Limb (tissue), 2 donors: Measurements from ENCODE around the gene SMS.

ENCODE experiments used
- DNase-seq, 2 donors: peaks; one replicate each; pipeline ENCODE4 v3.0.0-alpha.2; 2016; ENCODE audit errors: extremely low spot score in 2 of 2

SMS gene

DNA sequence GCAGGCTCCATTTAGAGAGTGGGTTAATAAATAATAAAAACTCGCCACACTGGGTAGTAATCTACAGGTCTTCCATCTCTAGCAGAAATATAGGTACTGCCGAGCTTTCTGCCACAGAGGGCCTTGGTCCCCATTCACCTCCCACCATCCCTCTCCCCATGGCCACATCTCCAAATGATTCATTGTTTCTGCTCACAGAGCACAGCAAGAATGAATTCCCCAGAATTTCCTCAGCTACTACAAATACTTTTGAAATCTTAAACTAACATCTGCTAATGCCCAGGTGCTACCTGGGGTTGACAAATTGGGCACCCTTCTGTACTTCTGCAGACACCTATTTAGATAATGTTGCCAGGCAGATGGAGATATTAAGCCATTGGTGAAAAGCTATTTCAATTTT, 96.7 kb downstream of the SMS start:
- no peak for DNase-seq

DNA sequence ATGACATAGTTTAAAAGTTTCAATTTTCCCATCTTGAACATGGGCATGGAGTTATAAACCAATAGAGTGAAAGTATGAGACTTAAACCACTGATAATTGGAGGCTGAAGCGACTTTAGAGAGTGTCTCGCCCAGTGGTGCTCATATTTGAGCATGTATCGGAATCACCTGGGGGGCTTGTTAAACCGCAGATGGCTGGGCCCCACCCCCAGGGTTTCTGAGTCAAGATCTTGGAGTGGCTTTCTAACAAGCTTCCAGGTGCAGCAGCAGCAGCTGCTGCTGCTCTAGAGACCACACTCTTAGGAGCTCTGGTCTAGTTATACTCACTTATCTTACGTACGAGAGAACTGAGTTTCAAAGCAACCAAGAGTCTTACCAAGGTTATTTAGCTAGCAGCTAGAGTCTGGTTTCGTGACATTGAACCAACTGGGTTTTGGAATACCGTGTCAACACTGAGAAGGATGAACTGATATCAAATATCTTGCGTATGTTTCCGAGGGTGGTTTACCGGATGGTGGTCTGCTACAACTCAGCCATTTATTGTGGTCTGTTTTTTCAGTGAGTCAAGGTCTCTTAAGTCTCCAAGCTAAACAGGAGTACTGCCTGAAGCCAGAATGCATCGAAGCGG, 97.5 kb downstream of the SMS start:
- DNase-seq = no peak

DNA sequence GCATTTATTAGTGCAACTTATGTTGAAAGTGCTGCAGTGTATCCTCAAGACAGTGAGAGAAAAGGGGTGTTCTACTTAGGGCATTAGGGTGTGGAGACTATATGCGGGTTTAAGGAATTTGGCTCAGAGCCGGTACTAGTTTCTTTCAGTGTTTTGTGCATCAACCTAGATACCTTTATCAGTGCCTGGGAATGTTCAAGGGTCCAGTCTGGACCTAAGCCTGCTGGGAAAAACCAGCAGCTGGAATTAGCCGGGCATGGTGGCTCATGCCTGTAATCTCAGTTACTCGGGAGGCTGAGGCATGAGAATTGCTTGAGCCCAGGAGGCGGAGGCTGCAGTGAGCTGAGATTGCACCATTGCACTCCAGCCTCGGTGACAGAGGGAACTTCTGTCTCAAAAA, 99.0 kb downstream of the SMS start:
- DNase-seq = no peak

DNA sequence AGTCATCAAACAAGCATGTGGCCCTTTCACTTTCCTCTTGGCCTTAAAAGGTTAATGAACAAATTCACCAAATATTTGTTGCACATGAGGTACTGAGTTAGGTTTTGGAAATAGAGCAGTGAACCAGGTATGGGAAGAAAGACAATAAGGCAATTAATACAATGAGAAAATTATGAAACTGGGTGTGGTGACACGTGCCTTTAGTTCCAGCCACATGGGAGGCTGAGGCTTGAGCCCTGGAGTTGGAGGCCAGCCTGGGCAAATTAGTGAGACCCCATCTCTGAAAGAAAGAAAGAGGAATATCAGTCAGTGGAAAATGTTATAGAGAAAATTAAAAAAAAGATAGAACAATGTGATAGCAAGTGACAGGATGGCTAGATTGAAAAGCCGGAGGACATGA, 99.7 kb downstream of the SMS start:
- DNase-seq = no peak

DNA sequence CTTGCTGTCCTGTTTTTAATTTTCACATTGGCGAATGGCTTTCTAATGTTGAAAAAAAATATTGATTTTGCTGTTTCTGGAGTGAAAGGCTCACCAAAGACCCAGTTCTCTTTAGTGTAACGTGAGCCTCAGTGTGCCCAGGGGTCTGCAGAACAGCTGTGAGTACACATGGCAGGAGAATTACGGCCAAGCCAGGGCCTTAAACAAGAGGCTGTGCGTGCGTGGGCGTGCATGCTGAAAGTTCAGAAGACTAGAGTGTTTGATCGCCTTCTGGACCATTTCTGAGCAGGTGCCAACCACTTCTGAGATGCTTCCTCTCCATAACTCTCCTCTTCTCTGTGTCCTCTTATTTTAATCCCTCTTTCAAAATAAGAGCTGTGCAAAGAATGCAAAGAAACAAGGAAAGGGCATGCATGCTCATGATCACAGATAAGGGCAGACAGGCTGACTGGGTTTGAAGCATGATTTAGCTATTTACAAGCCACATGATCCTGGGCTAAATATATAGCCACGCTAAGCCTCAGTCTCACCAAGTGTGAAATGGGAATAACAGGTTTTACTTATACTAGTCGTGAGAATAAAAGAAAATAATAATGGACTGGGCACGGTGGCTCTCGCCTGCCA, 101.5 kb downstream of the SMS start:
- DNase-seq = peak in 1 of 2 donors; percentile 36

DNA sequence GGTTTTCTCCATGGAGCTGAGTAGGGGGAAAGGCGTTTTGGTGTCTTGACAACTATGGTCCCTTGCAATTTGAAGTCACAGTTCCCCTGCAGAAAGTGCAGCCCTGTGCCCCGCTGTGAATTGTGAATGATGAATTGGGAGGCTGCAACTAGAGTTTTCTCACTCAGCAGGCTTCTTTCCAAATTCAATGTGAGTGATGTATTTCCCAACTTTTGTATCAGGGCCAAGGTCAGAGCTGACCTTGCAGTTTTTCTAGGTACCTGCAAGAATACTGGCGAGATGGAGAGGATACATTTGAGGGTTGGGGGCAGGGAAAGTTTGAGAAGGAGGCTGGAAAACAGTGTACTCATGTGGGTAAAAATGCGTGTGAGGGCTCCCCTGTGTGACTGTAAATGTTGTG, 103.4 kb downstream of the SMS start:
- no peak for DNase-seq
